MCF 10A (cell line): ENCODE measurements around the gene ULK3. TPM values are rescaled to one million over a fixed set of nuclear protein-coding genes. Genes with fewer than 3 reads are reported as not detected.

ENCODE experiments used
- BruUV-seq: library from RNA; stranded (reverse); fragments of 400-500 nt; replicated peaks from 2 replicates; lab custom pipeline; 2021; lab: Mats Ljungman, UMichigan
- CTCF ChIA-PET: fragments of 300-600 bp; sonication (Branson Sonifier 250); formaldehyde crosslinking; extraction: SDS; loops from one replicate; lab custom pipeline; 2021; ENCODE audit warnings: antibody characterized with exemption, inconsistent platforms; lab: Yijun Ruan, JAX
- POLR2A ChIA-PET: fragments of 300-600, 350-650 bp; sonication (Branson Sonifier 250); formaldehyde crosslinking; extraction: SDS; loops from one replicate; lab custom pipeline; 2020; ENCODE audit warnings: antibody characterized with exemption, inconsistent platforms; lab: Yijun Ruan, JAX
- DNase-seq: peaks from one replicate; pipeline ENCODE4 v3.0.0-alpha.2; 2018; ENCODE audit not compliant: unreplicated experiment
- H3K27ac Mint-ChIP-seq: one replicate; pipeline ENCODE4 v1.8.0; 2022; ENCODE audit warnings: mild to moderate bottlenecking, low read depth, mixed read lengths; ENCODE audit not compliant: unreplicated experiment
- H3K27me3 Mint-ChIP-seq: one replicate; pipeline ENCODE4 v1.8.0; 2022; ENCODE audit warnings: mixed read lengths; ENCODE audit not compliant: insufficient read depth, unreplicated experiment
- H3K36me3 Mint-ChIP-seq: one replicate; pipeline ENCODE4 v1.8.0; 2022; ENCODE audit warnings: mild to moderate bottlenecking, moderate library complexity, mixed read lengths; ENCODE audit not compliant: insufficient read depth, unreplicated experiment
- H3K4me1 Mint-ChIP-seq: one replicate; pipeline ENCODE4 v1.8.0; 2022; ENCODE audit warnings: mixed read lengths; ENCODE audit not compliant: insufficient read depth, unreplicated experiment
- H3K4me3 Mint-ChIP-seq: one replicate; pipeline ENCODE4 v1.8.0; 2022; ENCODE audit warnings: mild to moderate bottlenecking, moderate library complexity, mixed read lengths; ENCODE audit not compliant: unreplicated experiment
- H3K9me3 Mint-ChIP-seq: one replicate; pipeline ENCODE4 v1.8.0; 2022; ENCODE audit warnings: mixed read lengths; ENCODE audit not compliant: unreplicated experiment
- intact Hi-C: fragments of 100-400 bp; cut with micrococcal nuclease; formaldehyde crosslinking; loops from 2 replicates; pipeline ENCODE4 v1.14.1; 2022
- total RNA-seq: library from RNA; stranded (reverse); gene quantifications from 2 replicates; pipeline ENCODE4 v1.2.3, GENCODE V29; 2022
- TF ChIP-seq, protein P1 (sequence below): fragments of 200-600 bp; IDR thresholded peaks from one replicate; pipeline ENCODE4 v1.8.0; 2022; ENCODE audit warnings: antibody characterized with exemption, mild to moderate bottlenecking; ENCODE audit not compliant: unreplicated experiment

Gene ULK3
- total RNA-seq, 1 experiment from 2014 or later, result 27.6 TPM

DNA sequence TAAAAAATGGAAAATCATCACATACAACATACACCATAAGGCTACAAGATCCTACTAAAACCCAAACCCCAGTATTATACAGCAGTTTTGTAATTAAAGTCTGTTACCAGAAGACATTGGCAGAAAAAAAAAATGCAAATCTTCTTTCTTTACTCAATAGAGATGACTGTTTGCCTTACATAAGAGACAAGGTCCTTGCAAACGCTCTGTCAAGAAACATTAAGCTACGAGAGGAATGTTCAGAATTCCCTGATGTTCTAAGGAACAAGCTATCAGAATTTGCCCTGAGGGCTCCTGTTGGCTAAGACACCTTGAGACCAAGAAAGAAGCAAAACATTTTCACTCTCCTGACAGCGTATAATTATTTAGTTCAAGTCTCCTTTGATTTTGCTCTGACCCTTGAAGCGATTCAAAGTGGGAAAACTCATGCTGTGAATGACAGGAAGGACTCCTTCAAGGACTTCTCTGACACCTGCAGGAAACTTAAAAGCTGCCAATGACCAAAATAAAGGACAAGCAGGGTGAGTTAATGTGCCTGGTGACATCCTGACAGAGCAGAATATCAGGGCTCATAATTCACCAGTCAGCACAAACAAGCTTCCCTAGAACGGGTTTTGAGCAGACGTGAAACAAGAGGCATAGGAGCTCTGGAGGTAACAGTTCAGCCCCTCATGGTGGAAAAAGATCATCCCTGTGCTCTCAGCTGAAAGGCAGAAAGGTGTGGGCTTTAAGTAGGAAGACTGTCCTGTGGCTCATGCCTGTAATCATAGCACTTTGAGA, 27.7 kb upstream of the ULK3 start:
- peak; percentile 73 for DNase-seq
- Mint-ChIP-seq H3K27me3 (no peaks in the 10 kb centered on the region), H3K9me3 (no peaks in the 10 kb centered on the region), H3K36me3 (peaks cover 16% of the 10 kb centered on the region), H3K4me1 (peaks cover 36% of the 10 kb centered on the region), H3K4me3 (peak overlapping the region; percentile 70), H3K27ac (peak overlapping the region; percentile 79)
- ChIA-PET CTCF (interaction anchor here (0.6 to 2.4 kb wide), 13 partner anchors 15 to 560 kb away, joined by 3 to 24 read pairs (median 5); partner anchors contain the start of gene ULK3), POLR2A (interaction anchor here (0.6 to 2.9 kb wide), 15 partner anchors 11 to 472 kb away, joined by 3 to 29 read pairs (median 5); partner anchors contain the start of genes FAM219B, MPI and ULK3)
- intact Hi-C loops, result no loop called here
- BruUV-seq, result no TSS peak
- TF ChIP-seq, protein P1, sequence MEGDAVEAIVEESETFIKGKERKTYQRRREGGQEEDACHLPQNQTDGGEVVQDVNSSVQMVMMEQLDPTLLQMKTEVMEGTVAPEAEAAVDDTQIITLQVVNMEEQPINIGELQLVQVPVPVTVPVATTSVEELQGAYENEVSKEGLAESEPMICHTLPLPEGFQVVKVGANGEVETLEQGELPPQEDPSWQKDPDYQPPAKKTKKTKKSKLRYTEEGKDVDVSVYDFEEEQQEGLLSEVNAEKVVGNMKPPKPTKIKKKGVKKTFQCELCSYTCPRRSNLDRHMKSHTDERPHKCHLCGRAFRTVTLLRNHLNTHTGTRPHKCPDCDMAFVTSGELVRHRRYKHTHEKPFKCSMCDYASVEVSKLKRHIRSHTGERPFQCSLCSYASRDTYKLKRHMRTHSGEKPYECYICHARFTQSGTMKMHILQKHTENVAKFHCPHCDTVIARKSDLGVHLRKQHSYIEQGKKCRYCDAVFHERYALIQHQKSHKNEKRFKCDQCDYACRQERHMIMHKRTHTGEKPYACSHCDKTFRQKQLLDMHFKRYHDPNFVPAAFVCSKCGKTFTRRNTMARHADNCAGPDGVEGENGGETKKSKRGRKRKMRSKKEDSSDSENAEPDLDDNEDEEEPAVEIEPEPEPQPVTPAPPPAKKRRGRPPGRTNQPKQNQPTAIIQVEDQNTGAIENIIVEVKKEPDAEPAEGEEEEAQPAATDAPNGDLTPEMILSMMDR, result no peak

DNA sequence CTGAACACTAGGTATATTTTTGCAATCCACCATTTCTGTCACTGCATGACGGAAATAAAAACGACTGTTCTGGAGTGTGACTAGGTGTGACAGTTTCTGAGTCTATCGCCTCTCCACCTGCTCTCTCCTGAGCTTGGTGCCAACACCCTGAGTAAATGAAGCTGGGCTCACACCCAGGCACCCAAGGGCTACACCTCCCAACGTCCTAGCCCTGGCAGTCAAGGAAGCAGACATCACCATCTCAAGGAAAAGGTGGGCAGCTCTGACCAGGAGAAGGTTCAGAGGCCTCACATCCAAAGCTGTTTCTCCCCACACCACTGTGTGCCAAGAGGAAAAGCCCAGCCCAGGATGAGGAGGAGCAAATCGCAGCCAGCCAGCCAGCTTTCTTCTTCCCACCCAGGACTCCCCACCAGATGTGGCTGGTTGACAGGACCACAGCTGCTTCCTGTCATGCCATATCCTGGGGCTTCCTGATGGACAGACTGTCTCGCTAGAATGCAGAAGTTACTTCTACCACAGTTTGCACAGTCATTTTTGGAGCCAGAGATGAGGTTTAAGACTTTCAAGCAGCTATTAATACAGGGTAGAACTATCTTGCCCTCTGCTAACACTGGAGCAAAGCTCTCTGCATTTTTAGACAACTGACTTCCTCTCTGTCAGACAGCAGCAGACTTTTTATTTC, 26.9 kb upstream of the ULK3 start:
- H3K4me1 Mint-ChIP-seq, result peaks cover 39% of the 10 kb centered on the region
- ChIA-PET POLR2A (interaction anchor here (0.6 to 2.9 kb wide), 11 partner anchors 11 to 104 kb away, joined by 3 to 29 read pairs (median 6); partner anchors contain the start of genes FAM219B, MPI and ULK3), CTCF (interaction anchor here (0.6 to 2.4 kb wide), 13 partner anchors 25 to 431 kb away, joined by 3 to 24 read pairs (median 5); partner anchors contain the start of gene ULK3)
- no TSS peak for BruUV-seq
- H3K36me3 Mint-ChIP-seq, result peaks cover 16% of the 10 kb centered on the region
- peak overlapping the region; percentile 70 for H3K4me3 Mint-ChIP-seq
- no peak for DNase-seq
- H3K27me3 Mint-ChIP-seq, result no peaks in the 10 kb centered on the region
- H3K9me3 Mint-ChIP-seq, result no peaks in the 10 kb centered on the region
- peak overlapping the region; percentile 79 for H3K27ac Mint-ChIP-seq
- intact Hi-C loops, result no loop called here
- TF ChIP-seq, protein P1, result no peak

DNA sequence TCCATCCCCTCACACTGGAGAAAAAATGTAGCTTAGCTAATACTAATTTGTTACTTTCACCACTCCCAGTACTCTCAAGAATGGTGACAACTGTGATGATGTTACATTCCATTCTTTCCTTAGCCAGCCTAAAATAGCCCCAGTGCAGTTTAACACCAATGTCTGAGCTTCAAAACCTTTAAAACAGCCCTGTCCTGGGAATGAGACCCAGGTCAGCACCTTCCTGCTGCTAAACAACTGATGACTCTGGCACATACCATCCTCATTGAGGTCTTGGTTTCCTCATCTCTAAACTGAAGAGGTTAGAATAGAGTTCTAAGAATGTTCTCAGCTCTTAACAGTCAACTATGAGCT, 26.4 kb upstream of the ULK3 start:
- no peaks in the 10 kb centered on the region for H3K9me3 Mint-ChIP-seq
- TF ChIP-seq, protein P1, result no peak
- ChIA-PET CTCF (interaction anchor here (0.6 to 2.4 kb wide), 10 partner anchors 25 to 220 kb away, joined by 3 to 24 read pairs (median 6); partner anchors contain the start of gene ULK3), POLR2A (interaction anchor here (0.6 to 2.9 kb wide), 9 partner anchors 10 to 51 kb away, joined by 4 to 29 read pairs (median 16); partner anchors contain the start of genes FAM219B, MPI and ULK3)
- DNase-seq, result no peak
- peaks cover 42% of the 10 kb centered on the region for H3K4me1 Mint-ChIP-seq
- peak overlapping the region; percentile 79 for H3K27ac Mint-ChIP-seq
- H3K27me3 Mint-ChIP-seq, result no peaks in the 10 kb centered on the region
- H3K36me3 Mint-ChIP-seq, result peaks cover 16% of the 10 kb centered on the region
- H3K4me3 Mint-ChIP-seq, result peak overlapping the region; percentile 70
- intact Hi-C loops, result no loop called here
- no TSS peak for BruUV-seq
